HG03108 (cell line): ENCODE measurements around the gene KRTAP10-10.
"Not testable (repeated sequence)": the region's sequence is repeated elsewhere in the genome, so short reads cannot be mapped to it uniquely, and the experiment has no call there.

Experiments
- ATAC-seq: cut with Tn5 transposase; IDR thresholded peaks from one replicate; pipeline ENCODE4 v1.9.1; 2021; ENCODE audit warnings: moderate library complexity; ENCODE audit not compliant: unreplicated experiment

KRTAP10-10 gene

GRCh38 chr21:44602463-44602850, 34.7 kb upstream of the KRTAP10-10 start:
- ATAC-seq = no peak

- ATAC-seq = no peak
These were observed 33.9 kb upstream of the KRTAP10-10 start for GRCh38 chr21:44603109-44603875.

GRCh38 chr21:44603911-44604310, 33.2 kb upstream of the KRTAP10-10 start:
- no peak for ATAC-seq

GRCh38 chr21:44606495-44606894, 30.7 kb upstream of the KRTAP10-10 start:
- ATAC-seq = no peak

- no peak for ATAC-seq
These were observed 28.0 kb upstream of the KRTAP10-10 start for GRCh38 chr21:44609193-44609592.

GRCh38 chr21:44610157-44610843, 26.9 kb upstream of the KRTAP10-10 start:
- ATAC-seq = not testable (repeated sequence)

GRCh38 chr21:44611551-44611950, 25.6 kb upstream of the KRTAP10-10 start:
- ATAC-seq = no peak

GRCh38 chr21:44612029-44612486, 25.1 kb upstream of the KRTAP10-10 start, which contains the start of gene KRTAP10-8:
TSS of gene KRTAP10-8 (plus strand) at chr21:44612079. CDS start at chr21:44612101, 22 bp downstream.
- no peak for ATAC-seq

- no peak for ATAC-seq
These were observed 24.4 kb upstream of the KRTAP10-10 start for GRCh38 chr21:44612669-44613229.

GRCh38 chr21:44613386-44614155, 23.6 kb upstream of the KRTAP10-10 start:
- no peak for ATAC-seq

GRCh38 chr21:44614161-44614631, 23.0 kb upstream of the KRTAP10-10 start:
- no peak for ATAC-seq

- ATAC-seq = no peak
These were observed 22.2 kb upstream of the KRTAP10-10 start for GRCh38 chr21:44614961-44615391.

GRCh38 chr21:44615466-44615865, 21.7 kb upstream of the KRTAP10-10 start:
- ATAC-seq = no peak

GRCh38 chr21:44615911-44616590, 21.1 kb upstream of the KRTAP10-10 start:
- ATAC-seq = no peak

- no peak for ATAC-seq
These were observed 20.6 kb upstream of the KRTAP10-10 start for GRCh38 chr21:44616591-44616926.

GRCh38 chr21:44617071-44617501, 20.1 kb upstream of the KRTAP10-10 start:
- no peak for ATAC-seq

GRCh38 chr21:44618504-44618903, 18.7 kb upstream of the KRTAP10-10 start:
- ATAC-seq = no peak

- no peak for ATAC-seq
These were observed 18.2 kb upstream of the KRTAP10-10 start for GRCh38 chr21:44618909-44619308.

GRCh38 chr21:44619886-44620285, 17.3 kb upstream of the KRTAP10-10 start:
- ATAC-seq = no peak

GRCh38 chr21:44623575-44623974, 13.6 kb upstream of the KRTAP10-10 start:
- ATAC-seq = no peak
